HG03066 (cell line): ENCODE results near the gene BST1.
"Not testable (repeated sequence)": the region's sequence is repeated elsewhere in the genome, so short reads cannot be mapped to it uniquely, and the experiment has no call there.

Experiments
- ATAC-seq: cut with Tn5 transposase; IDR thresholded peaks from one replicate; pipeline ENCODE4 v1.9.1; 2021; ENCODE audit warnings: low read depth; ENCODE audit not compliant: unreplicated experiment

BST1 gene

GRCh38 chr4:15740764-15741404 is 38.0 kb downstream of the BST1 start:
- no peak for ATAC-seq

- no peak for ATAC-seq
Measured at GRCh38 chr4:15742083-15742582, 39.3 kb downstream of the BST1 start.

- no peak for ATAC-seq
Measured at GRCh38 chr4:15742637-15743036, 39.8 kb downstream of the BST1 start.

- ATAC-seq: no peak
Measured at GRCh38 chr4:15744016-15744545, 41.2 kb downstream of the BST1 start.

- ATAC-seq: no peak
Measured at GRCh38 chr4:15746110-15746509, 43.2 kb downstream of the BST1 start.

GRCh38 chr4:15749001-15749400 is 46.1 kb downstream of the BST1 start:
- ATAC-seq: no peak

GRCh38 chr4:15751153-15751552 is 48.3 kb downstream of the BST1 start:
- no peak for ATAC-seq

GRCh38 chr4:15753081-15753480 is 50.2 kb downstream of the BST1 start:
- ATAC-seq: no peak

GRCh38 chr4:15753786-15754185 is 50.9 kb downstream of the BST1 start:
- no peak for ATAC-seq

- ATAC-seq: no peak
Measured at GRCh38 chr4:15754323-15754722, 51.5 kb downstream of the BST1 start.

GRCh38 chr4:15755321-15756155 is 52.7 kb downstream of the BST1 start:
- peak; percentile 15 for ATAC-seq

GRCh38 chr4:15756361-15756861 is 53.5 kb downstream of the BST1 start:
- peak; percentile 85 for ATAC-seq

GRCh38 chr4:15757054-15757453 is 54.2 kb downstream of the BST1 start:
- ATAC-seq: no peak

- ATAC-seq: no peak
Measured at GRCh38 chr4:15758294-15758693, 55.4 kb downstream of the BST1 start.

GRCh38 chr4:15762460-15762859 is 59.6 kb downstream of the BST1 start:
- not testable (repeated sequence) for ATAC-seq

- no peak for ATAC-seq
Measured at GRCh38 chr4:15765391-15765790, 62.5 kb downstream of the BST1 start.

GRCh38 chr4:15765910-15766697 is 63.2 kb downstream of the BST1 start:
- peak; percentile 48 for ATAC-seq

- no peak for ATAC-seq
Measured at GRCh38 chr4:15766821-15767220, 64.0 kb downstream of the BST1 start.

- ATAC-seq: no peak
Measured at GRCh38 chr4:15769202-15769601, 66.3 kb downstream of the BST1 start.

GRCh38 chr4:15771216-15772058 is 68.6 kb downstream of the BST1 start:
- ATAC-seq: peak; percentile 58
